Measurements from ENCODE around the gene SH3BP4. TPM values are rescaled to one million over a fixed set of nuclear protein-coding genes. Genes with fewer than 3 reads are reported as not detected.
A peak's percentile ranks its signal among the peaks of the same experiment; 100 is the strongest.

The SH3BP4 gene
- total RNA-seq, 1 experiment from 2014 or later: 93.8 TPM

- H2BK12ac ChIP-seq (ENCODE audit: insufficient read length, low read depth, low read length): no peak overlapping the region
- H3K27me3 Mint-ChIP-seq (ENCODE audit: low read depth): no peaks in the 10 kb centered on the region; the same call in 1 of the 2 replicates
- H3K27ac Mint-ChIP-seq: no peak overlapping the region; a peak in 2 of 7 replicates
- peaks cover 5 to 6% of the 10 kb centered on the region in 2 experiments for H3K4me1 Mint-ChIP-seq
- H4K20me1 ChIP-seq (ENCODE audit: control insufficient read depth, insufficient read depth, insufficient read length): no peaks in the 10 kb centered on the region
- no peaks in the 10 kb centered on the region for H3K79me1 ChIP-seq (ENCODE audit: insufficient read depth, low read depth, low read length, poor library complexity, severe bottlenecking)
- no peak overlapping the region for H4K91ac ChIP-seq (ENCODE audit: insufficient read length, low read depth, low read length)
- H3K18ac ChIP-seq (ENCODE audit: insufficient read length, low read depth, low read length): no peak overlapping the region
- H2BK20ac ChIP-seq (ENCODE audit: low read depth, low read length, poor library complexity, severe bottlenecking): no peak overlapping the region
- H2AK5ac ChIP-seq (ENCODE audit: insufficient read length, low read length): no peak overlapping the region
- H3K9me3 ChIP-seq (ENCODE audit: control insufficient read depth, low read depth, low read length): no peaks in the 10 kb centered on the region
- H2AFZ ChIP-seq (ENCODE audit: low read length): no peak overlapping the region
- no peaks in the 10 kb centered on the region for H3K4me1 ChIP-seq (ENCODE audit: insufficient read depth, low read length)
- no peak for TF ChIP-seq CTCF (conservative IDR thresholded peaks at IDR 0.05)
- H3K4ac ChIP-seq (ENCODE audit: low read depth, low read length): no peak overlapping the region
- H3K4me2 ChIP-seq (ENCODE audit: insufficient read depth, insufficient read length, low read length): no peak overlapping the region
- no peak overlapping the region for H3K4me3 Mint-ChIP-seq
- peak; percentile 7 for DNase-seq
- H3K27me3 ChIP-seq (ENCODE audit: insufficient read depth, low read length): no peaks in the 10 kb centered on the region
- no peak overlapping the region for H3K27ac ChIP-seq (ENCODE audit: insufficient read length, low read depth, low read length)
- no peak overlapping the region for H4K8ac ChIP-seq (replicated peaks; ENCODE audit: insufficient read length, low read depth, low read length)
- no peak overlapping the region for H3K9ac ChIP-seq (ENCODE audit: extremely low read depth, insufficient read length, low read length)
- H3K23me2 ChIP-seq (ENCODE audit: insufficient read length, low read depth, low read length, poor library complexity, severe bottlenecking): no peaks in the 10 kb centered on the region
- peaks cover 9 to 51% (median 42%) of the 10 kb centered on the region in 3 experiments for H3K36me3 Mint-ChIP-seq (ENCODE audit: insufficient read depth in 1 of 3, low read depth in 3 of 3)
- no peak overlapping the region for H2BK15ac ChIP-seq (ENCODE audit: low read depth, low read length)
- no peak overlapping the region for H2BK120ac ChIP-seq (ENCODE audit: low read depth, low read length, poor library complexity, severe bottlenecking)
- no peak overlapping the region for H3K23ac ChIP-seq (ENCODE audit: insufficient read length, low read depth, low read length)
- no peaks in the 10 kb centered on the region for H3K79me2 ChIP-seq (ENCODE audit: insufficient read depth, low read length)
- H2BK5ac ChIP-seq (ENCODE audit: insufficient read length, low read length): no peak overlapping the region
- H3K14ac ChIP-seq (ENCODE audit: insufficient read depth, low read length): no peak overlapping the region
- H3K56ac ChIP-seq (ENCODE audit: insufficient read length, low read depth, low read length): no peak overlapping the region
- no CpG with 5 or more reads among the region's 5 CpGs for WGBS (ENCODE audit: extremely low coverage, insufficient read length, low lambda C conversion rate)
- no peaks in the 10 kb centered on the region for H3K9me3 Mint-ChIP-seq
- no peak overlapping the region for H3T11ph ChIP-seq (ENCODE audit: low read length)
- H4K5ac ChIP-seq (ENCODE audit: insufficient read length, low read depth, low read length): no peak overlapping the region
Measured at GRCh38 chr2:235054475-235054874, 102.7 kb downstream of the SH3BP4 start.
